Stimulated activated CD8-positive, alpha-beta memory T cell treated with anti-CD3 and anti-CD28 coated beads, Interleukin-4, amount 100 ng/mL, for 4 hours (primary cell): ENCODE results near the gene PCDHGB2.
"Not testable (repeated sequence)": the region's sequence is repeated elsewhere in the genome, so short reads cannot be mapped to it uniquely, and the experiment has no call there.

Experiments used
- DNase-seq, 2 donors: peaks; one replicate each; pipeline ENCODE4 v3.0.0-alpha.2; 2020; ENCODE audit warnings: low read depth in 2 of 2, low spot score in 1 of 2

The PCDHGB2 gene

GRCh38 chr5:141384471-141385267 is 24.9 kb downstream of the PCDHGB2 start:
- DNase-seq, result no peak

GRCh38 chr5:141387557-141388311 is 27.9 kb downstream of the PCDHGB2 start, which contains the start of gene PCDHGB4:
PCDHGB4 (plus strand) TSS chr5:141387698; CDS start chr5:141387885, 187 bp downstream.
- not testable (repeated sequence) for DNase-seq

- DNase-seq, result no peak
Observed at GRCh38 chr5:141388661-141389060, 28.9 kb downstream of the PCDHGB2 start.

- DNase-seq, result no peak
Observed at GRCh38 chr5:141389153-141390042, 29.6 kb downstream of the PCDHGB2 start.

- no peak for DNase-seq
Observed at GRCh38 chr5:141392429-141393198, 32.8 kb downstream of the PCDHGB2 start, which contains the start of gene PCDHGA8. PCDHGA8 (plus strand) TSS chr5:141392633; CDS start chr5:141392814, 181 bp downstream.

- DNase-seq, result no peak
Observed at GRCh38 chr5:141393267-141393666, 33.5 kb downstream of the PCDHGB2 start.

- not testable (repeated sequence) for DNase-seq
Observed at GRCh38 chr5:141394401-141395187, 34.8 kb downstream of the PCDHGB2 start.

- DNase-seq, result not testable (repeated sequence)
Observed at GRCh38 chr5:141397756-141398551, 38.2 kb downstream of the PCDHGB2 start, which contains the start of gene PCDHGB5. PCDHGB5 (plus strand) TSS chr5:141397947; CDS start chr5:141398128, 181 bp downstream.

GRCh38 chr5:141398608-141399007 is 38.8 kb downstream of the PCDHGB2 start:
- no peak for DNase-seq

GRCh38 chr5:141399555-141400258 is 39.9 kb downstream of the PCDHGB2 start:
- no peak for DNase-seq

GRCh38 chr5:141402553-141403243 is 42.9 kb downstream of the PCDHGB2 start, which contains the start of gene PCDHGA9:
PCDHGA9 (plus strand) TSS chr5:141402778; CDS start chr5:141402953, 175 bp downstream.
- no peak for DNase-seq

- DNase-seq, result no peak
Observed at GRCh38 chr5:141403387-141403786, 43.6 kb downstream of the PCDHGB2 start.

- not testable (repeated sequence) for DNase-seq
Observed at GRCh38 chr5:141407790-141408505, 48.2 kb downstream of the PCDHGB2 start, which contains the start of gene PCDHGB6. PCDHGB6 (plus strand) TSS chr5:141408021; CDS start chr5:141408203, 182 bp downstream.

GRCh38 chr5:141409598-141410306 is 50.0 kb downstream of the PCDHGB2 start:
- DNase-seq, result no peak

- no peak for DNase-seq
Observed at GRCh38 chr5:141411575-141411974, 51.8 kb downstream of the PCDHGB2 start.
